Gastroesophageal sphincter (tissue), 4 donors: ENCODE measurements around the gene LCP2. TPM values are rescaled to one million over a fixed set of nuclear protein-coding genes. Genes with fewer than 3 reads are reported as not detected.
A peak's percentile ranks its signal among the peaks of the same experiment; 100 is the strongest.
"Not testable (repeated sequence)": the region's sequence is repeated elsewhere in the genome, so short reads cannot be mapped to it uniquely, and the experiment has no call there.

ENCODE experiments used
- ATAC-seq: fragments of 150-250 bp; one replicate; pipeline ENCODE4 v1.9.1; 2016; ENCODE audit warnings: mild to moderate bottlenecking, moderate library complexity
- H3K27ac ChIP-seq, 4 donors: fragments of 200-600 bp; sonication (generic) in 3 of 4; 1 replicate in 3 of 4; 2 replicates in 1 of 4; pipeline ENCODE4 v1.5.1; 2016 to 2019
- H3K27me3 ChIP-seq: fragments of 200-600 bp; sonication (generic); one replicate; pipeline ENCODE4 v1.5.1; 2019
- H3K36me3 ChIP-seq, 2 donors: fragments of 200-600 bp; sonication (generic); one replicate each; pipeline ENCODE4 v1.5.1; 2019; ENCODE audit warnings: control low read depth in 1 of 2
- H3K4me1 ChIP-seq, 3 donors: fragments of 200-600 bp; sonication (generic); 1 replicate in 2 of 3; 2 replicates in 1 of 3; pipeline ENCODE4 v1.5.1; 2016 to 2019; ENCODE audit warnings: control low read depth in 2 of 3
- H3K4me3 ChIP-seq, 2 donors: fragments of 200-600 bp; sonication (generic); one replicate each; pipeline ENCODE4 v1.5.1; 2019; ENCODE audit warnings: mild to moderate bottlenecking in 1 of 2, moderate library complexity in 1 of 2
- H3K9me3 ChIP-seq, 3 donors: fragments of 200-600 bp; sonication (generic); one replicate each; pipeline ENCODE4 v1.5.1; 2017 to 2019; ENCODE audit warnings: control low read depth in 2 of 3
- EP300 ChIP-seq: sonication (generic); formaldehyde crosslinking; IDR thresholded peaks from one replicate; pipeline ENCODE4 v1.6.1; 2017; ENCODE audit warnings: antibody characterized with exemption, mild to moderate bottlenecking
- POLR2A ChIP-seq, 2 donors: fragments of 450-650 bp; IDR thresholded peaks; one replicate each; pipeline ENCODE4 v1.6.1; 2017; ENCODE audit warnings: antibody characterized with exemption in 2 of 2, mild to moderate bottlenecking in 2 of 2, moderate library complexity in 1 of 2
- POLR2AphosphoS5 ChIP-seq: sonication (generic); formaldehyde crosslinking; IDR thresholded peaks from one replicate; pipeline ENCODE4 v1.6.1; 2017; ENCODE audit warnings: antibody characterized with exemption
- WGBS, 2 donors: methylation state at CpG; one replicate each; pipeline ENCODE4 v1.1.5; 2018; ENCODE audit warnings: low coverage in 1 of 2; 5-methylcytosine and 5-hydroxymethylcytosine counted together
- total RNA-seq, 4 donors: library from RNA; depleted of rRNA; stranded (reverse); fragments of >200 nt; gene quantifications; one replicate each; pipeline ENCODE4 v1.1.0, GENCODE V29; 2016
- TF ChIP-seq, protein P1 (sequence below), 4 experiments: fragments of 200-600 bp in 2 of 4; fragments of 450-650 bp in 2 of 4; sonication (generic) in 1 of 4; IDR thresholded peaks; one replicate each; pipeline ENCODE4 v1.5.1; 2017 to 2019; ENCODE audit warnings: antibody characterized with exemption in 4 of 4, mild to moderate bottlenecking in 2 of 4, moderate library complexity in 2 of 4

Gene LCP2
- total RNA-seq, 4 donors from 2014 or later: 5.5 to 17.0 (median 8.3) TPM

DNA sequence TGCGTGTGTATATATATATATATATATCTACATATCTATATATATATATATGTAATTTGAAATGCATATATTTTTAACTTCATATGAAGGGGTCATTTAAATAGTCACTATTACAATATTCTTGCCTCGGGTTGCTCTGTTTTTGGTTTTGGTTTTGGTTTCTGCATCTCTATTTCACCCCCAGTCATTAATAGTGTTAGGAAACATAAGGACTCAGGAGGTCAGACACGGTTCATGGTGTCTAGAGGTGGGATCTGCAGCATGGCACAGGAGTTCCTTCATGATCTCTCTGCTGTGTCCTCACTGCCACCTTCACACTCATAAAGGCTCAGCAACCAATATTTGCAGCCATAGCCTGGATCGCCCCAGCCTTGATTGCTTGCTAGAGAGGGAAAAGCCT, 48.2 kb downstream of the LCP2 start:
- 78 to 81% methylated on average over 3 of the region's 4 CpGs for WGBS, 2 donors
- TF ChIP-seq, protein P1, sequence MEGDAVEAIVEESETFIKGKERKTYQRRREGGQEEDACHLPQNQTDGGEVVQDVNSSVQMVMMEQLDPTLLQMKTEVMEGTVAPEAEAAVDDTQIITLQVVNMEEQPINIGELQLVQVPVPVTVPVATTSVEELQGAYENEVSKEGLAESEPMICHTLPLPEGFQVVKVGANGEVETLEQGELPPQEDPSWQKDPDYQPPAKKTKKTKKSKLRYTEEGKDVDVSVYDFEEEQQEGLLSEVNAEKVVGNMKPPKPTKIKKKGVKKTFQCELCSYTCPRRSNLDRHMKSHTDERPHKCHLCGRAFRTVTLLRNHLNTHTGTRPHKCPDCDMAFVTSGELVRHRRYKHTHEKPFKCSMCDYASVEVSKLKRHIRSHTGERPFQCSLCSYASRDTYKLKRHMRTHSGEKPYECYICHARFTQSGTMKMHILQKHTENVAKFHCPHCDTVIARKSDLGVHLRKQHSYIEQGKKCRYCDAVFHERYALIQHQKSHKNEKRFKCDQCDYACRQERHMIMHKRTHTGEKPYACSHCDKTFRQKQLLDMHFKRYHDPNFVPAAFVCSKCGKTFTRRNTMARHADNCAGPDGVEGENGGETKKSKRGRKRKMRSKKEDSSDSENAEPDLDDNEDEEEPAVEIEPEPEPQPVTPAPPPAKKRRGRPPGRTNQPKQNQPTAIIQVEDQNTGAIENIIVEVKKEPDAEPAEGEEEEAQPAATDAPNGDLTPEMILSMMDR (IDR thresholded peaks at IDR 0.05): no peak
- no peak for TF ChIP-seq EP300
- TF ChIP-seq POLR2AphosphoS5: no peak
- no peak for TF ChIP-seq POLR2A (IDR thresholded peaks at IDR 0.05)
- H3K27me3 ChIP-seq: no peaks in the 10 kb centered on the region
- H3K4me1 ChIP-seq: peaks cover 13 to 38% (median 14%) of the 10 kb centered on the region in 3 donors
- ATAC-seq: no peak
- no peaks in the 10 kb centered on the region for H3K36me3 ChIP-seq
- H3K4me3 ChIP-seq: no peak overlapping the region
- no peak overlapping the region for H3K27ac ChIP-seq
- no peaks in the 10 kb centered on the region for H3K9me3 ChIP-seq

DNA sequence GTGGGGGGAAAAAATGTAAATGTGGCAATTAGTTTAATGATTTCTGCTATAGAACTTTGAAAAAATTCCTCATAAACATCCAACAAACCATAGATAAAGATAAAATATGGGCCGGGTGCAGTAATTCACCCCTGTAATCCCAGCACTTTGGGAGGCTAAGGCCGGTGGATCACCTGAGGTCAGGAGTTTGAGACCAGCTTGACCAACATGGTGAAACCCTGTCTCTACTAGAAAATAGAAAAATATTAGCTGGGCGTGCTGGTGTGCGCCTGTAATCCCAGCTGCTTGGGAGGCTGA, 48.7 kb downstream of the LCP2 start:
- H3K9me3 ChIP-seq, ATAC-seq, H3K27me3 ChIP-seq, H3K4me3 ChIP-seq, H3K36me3 ChIP-seq, H3K27ac ChIP-seq: not testable (repeated sequence)
- WGBS, 2 donors: 93 to 100% methylated on average over 1 to 3 of the region's 4 CpGs
- H3K4me1 ChIP-seq: peaks cover 12 to 33% (median 13%) of the 10 kb centered on the region in 3 donors

DNA sequence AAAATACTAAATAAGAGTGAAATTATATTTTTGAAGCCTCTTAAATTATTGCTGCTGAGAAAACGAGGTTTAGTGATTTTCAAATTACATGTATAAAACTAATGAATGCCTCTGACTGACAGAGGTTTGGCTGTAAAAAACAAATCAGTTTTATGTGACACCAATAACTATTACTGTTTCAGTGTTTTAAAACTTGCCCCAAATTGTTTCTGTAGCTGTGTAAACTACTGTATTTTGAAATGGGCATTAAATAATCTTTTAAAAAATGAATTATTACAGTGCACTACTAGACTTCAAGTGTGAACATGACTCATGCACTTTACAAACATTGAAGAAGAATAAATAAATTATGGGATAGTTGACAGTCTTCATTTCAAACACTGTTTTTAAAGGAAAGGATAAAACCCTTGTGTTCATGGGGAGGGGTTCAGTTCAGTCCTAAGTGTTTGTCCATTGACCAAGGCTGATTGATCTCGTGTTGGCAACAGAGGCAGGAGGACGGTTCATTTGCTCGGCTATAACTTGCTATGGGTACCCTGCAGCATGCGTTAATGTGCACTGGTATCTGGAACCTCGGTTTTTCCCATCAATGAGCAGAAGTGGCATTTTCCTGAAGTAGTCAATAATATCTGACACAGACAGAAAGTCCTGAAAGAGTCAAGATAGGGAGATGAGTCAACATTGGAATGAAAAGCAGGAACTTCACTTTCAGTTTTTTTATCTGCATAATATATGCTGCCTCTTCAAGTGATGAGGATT, 49.2 kb downstream of the LCP2 start:
- Histone ChIP-seq H3K27ac (no peak overlapping the region), H3K36me3 (no peaks in the 10 kb centered on the region), H3K9me3 (no peaks in the 10 kb centered on the region), H3K4me3 (no peak overlapping the region), H3K27me3 (no peaks in the 10 kb centered on the region), H3K4me1 (peaks cover 10 to 28% (median 11%) of the 10 kb centered on the region in 3 donors)
- 82% methylated on average over 6 of the region's 6 CpGs for WGBS, 2 donors
- TF ChIP-seq, protein P1 (IDR thresholded peaks at IDR 0.05): no peak
- TF ChIP-seq POLR2A (IDR thresholded peaks at IDR 0.05): no peak
- no peak for ATAC-seq

DNA sequence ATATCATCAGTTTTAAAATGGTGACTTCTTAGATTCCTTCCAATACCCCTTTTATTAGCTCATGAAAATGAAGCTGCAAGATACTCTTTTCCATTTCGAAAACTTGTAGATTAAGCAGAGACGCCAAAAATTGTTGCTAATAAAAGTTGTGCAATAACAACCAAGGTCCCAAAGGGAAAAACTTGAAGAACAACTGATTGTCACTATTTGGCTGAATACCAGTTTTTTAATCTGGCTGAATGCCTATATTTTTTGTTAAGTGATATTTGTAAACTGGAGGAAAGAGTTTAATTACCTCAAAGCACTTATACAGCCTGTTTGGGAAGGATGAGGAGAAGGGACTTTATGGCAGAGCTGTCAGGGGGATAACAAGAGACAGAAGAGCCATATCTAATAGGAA, 50.2 kb downstream of the LCP2 start:
- WGBS, 2 donors: 48% methylated on average over 2 of the region's 2 CpGs; no CpG with 5 or more reads in 1 of the 2 donors

DNA sequence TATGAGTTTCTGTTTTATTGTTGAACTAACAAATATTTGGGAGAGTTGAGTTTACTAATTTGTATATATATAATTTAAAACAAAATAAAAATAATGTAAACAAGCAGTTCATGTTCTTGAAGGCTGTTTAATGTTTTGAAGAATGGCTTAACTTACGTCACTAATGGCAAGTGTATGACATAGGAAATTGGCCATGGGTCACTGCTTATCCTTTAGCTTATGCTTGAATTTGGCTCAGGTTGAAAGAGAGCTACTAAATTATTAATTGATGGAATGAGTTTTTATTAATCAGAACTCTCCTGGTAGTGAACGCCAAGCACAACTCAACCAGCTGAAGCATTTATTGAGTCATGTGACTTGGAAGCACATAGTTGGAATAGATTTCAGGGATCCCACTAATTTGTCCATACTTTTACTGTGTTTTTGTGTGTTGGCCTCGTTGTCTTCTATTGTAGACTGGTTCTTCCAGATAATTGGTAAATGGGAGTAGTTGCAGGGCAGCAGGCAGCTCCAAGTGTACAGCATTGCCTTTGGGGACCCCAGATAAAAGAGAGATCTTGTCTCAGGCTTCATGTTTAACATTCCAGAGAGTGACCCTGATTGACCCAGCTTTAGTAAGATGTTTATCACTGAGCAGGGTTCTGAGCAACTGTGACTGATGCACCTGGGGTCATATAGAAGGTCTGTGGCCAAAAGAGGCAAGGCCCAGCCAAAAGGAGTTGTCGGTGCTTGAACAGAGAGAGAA, 51.3 kb downstream of the LCP2 start:
- H3K36me3 ChIP-seq: no peaks in the 10 kb centered on the region
- peaks cover 0 to 7% (median 3%) of the 10 kb centered on the region in 3 donors for H3K4me1 ChIP-seq
- 82 to 86% methylated on average over 3 to 4 of the region's 4 CpGs for WGBS, 2 donors
- H3K27me3 ChIP-seq: no peaks in the 10 kb centered on the region
- TF ChIP-seq EP300: no peak
- TF ChIP-seq POLR2A (IDR thresholded peaks at IDR 0.05): no peak
- no peak overlapping the region for H3K27ac ChIP-seq
- no peaks in the 10 kb centered on the region for H3K9me3 ChIP-seq
- no peak for ATAC-seq
- no peak overlapping the region for H3K4me3 ChIP-seq

More for the DNA sequence above, 50.2 kb downstream of the LCP2 start:
- ATAC-seq: peak; percentile 39
- H3K36me3 ChIP-seq: no peaks in the 10 kb centered on the region
- H3K27ac ChIP-seq: no peak overlapping the region
- no peak overlapping the region for H3K4me3 ChIP-seq
- H3K27me3 ChIP-seq: no peaks in the 10 kb centered on the region
- H3K9me3 ChIP-seq: no peaks in the 10 kb centered on the region
- peaks cover 4 to 18% (median 8%) of the 10 kb centered on the region in 3 donors for H3K4me1 ChIP-seq
- TF ChIP-seq POLR2AphosphoS5: peak; percentile 25
- TF ChIP-seq, protein P1 (IDR thresholded peaks at IDR 0.05): no peak
- no peak for TF ChIP-seq POLR2A (IDR thresholded peaks at IDR 0.05)
- no peak for TF ChIP-seq EP300

DNA sequence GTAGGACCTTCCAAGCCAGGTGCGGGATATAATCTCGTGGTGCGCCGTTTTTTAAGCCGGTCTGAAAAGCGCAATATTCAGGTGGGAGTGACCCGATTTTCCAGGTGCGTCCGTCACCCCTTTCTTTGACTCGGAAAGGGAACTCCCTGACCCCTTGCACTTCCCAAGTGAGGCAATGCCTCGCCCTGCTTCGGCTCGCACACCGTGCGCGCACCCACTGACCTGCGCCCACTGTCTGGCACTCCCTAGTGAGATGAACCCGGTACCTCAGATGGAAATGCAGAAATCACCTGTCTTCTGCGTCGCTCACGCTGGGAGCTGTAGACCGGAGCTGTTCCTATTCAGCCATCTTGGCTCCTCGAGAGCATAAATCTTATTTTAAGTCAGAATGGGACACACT, 52.1 kb downstream of the LCP2 start:
- H3K9me3 ChIP-seq, H3K27ac ChIP-seq, H3K4me1 ChIP-seq, H3K27me3 ChIP-seq, H3K4me3 ChIP-seq, ATAC-seq, H3K36me3 ChIP-seq: not testable (repeated sequence)
- 86 to 100% methylated on average over 1 to 2 of the region's 23 CpGs for WGBS, 2 donors
